HL-60/S4 treated with phorbol 12-myristate 13-acetate at 8.2 ng/mL for 4 days and 3 days (cell line): ENCODE measurements around the gene UQCRHL.
"Not testable (repeated sequence)": the region's sequence is repeated elsewhere in the genome, so short reads cannot be mapped to it uniquely, and the experiment has no call there.

ENCODE experiments used
- in situ Hi-C: fragments of 300-500 bp; cut with MboI; formaldehyde crosslinking; loops from 2 replicates; pipeline ENCODE4 v1.15.0; 2022; ENCODE audit warnings: low sequenced_read_pairs

The UQCRHL gene

GRCh38 chr1:15835741-15836510, 28.5 kb upstream of the UQCRHL start:
- in situ Hi-C loops, result no loop called here

- in situ Hi-C loops, result no loop called here
Observed at GRCh38 chr1:15835205-15835740, 27.8 kb upstream of the UQCRHL start.

GRCh38 chr1:15834406-15835204, 27.2 kb upstream of the UQCRHL start:
- in situ Hi-C loops, result no loop called here

GRCh38 chr1:15833842-15834405, 26.5 kb upstream of the UQCRHL start:
- in situ Hi-C loops, result no loop called here

GRCh38 chr1:15833069-15833679, 25.7 kb upstream of the UQCRHL start:
- in situ Hi-C loops, result no loop called here

GRCh38 chr1:15830258-15830657, 22.8 kb upstream of the UQCRHL start:
- in situ Hi-C loops, result no loop called here

- in situ Hi-C loops, result not testable (repeated sequence)
Observed at GRCh38 chr1:15828931-15829330, 21.5 kb upstream of the UQCRHL start.

- in situ Hi-C loops, result not testable (repeated sequence)
Observed at GRCh38 chr1:15827567-15827966, 20.1 kb upstream of the UQCRHL start.

- in situ Hi-C loops, result no loop called here
Observed at GRCh38 chr1:15826810-15827507, 19.5 kb upstream of the UQCRHL start.

- in situ Hi-C loops, result no loop called here
Observed at GRCh38 chr1:15825800-15826199, 18.4 kb upstream of the UQCRHL start.

GRCh38 chr1:15820478-15820877, 13.0 kb upstream of the UQCRHL start:
- in situ Hi-C loops, result loop anchor here (25.0 kb wide), 1 partner anchor 92 kb away; no protein-coding TSS in a partner anchor

- in situ Hi-C loops, result loop anchor here (25.0 kb wide), 1 partner anchor 96 kb away; no protein-coding TSS in a partner anchor
Observed at GRCh38 chr1:15816674-15817073, 9.2 kb upstream of the UQCRHL start.

- in situ Hi-C loops, result loop anchor here (25.0 kb wide), 1 partner anchor 102 kb away; no protein-coding TSS in a partner anchor
Observed at GRCh38 chr1:15810073-15810472, 2.6 kb upstream of the UQCRHL start.

GRCh38 chr1:15808955-15809354, 1.5 kb upstream of the UQCRHL start:
- in situ Hi-C loops, result loop anchor here (25.0 kb wide), 1 partner anchor 103 kb away; no protein-coding TSS in a partner anchor

GRCh38 chr1:15807121-15807520, 328 bp downstream of the UQCRHL start:
- in situ Hi-C loops, result loop anchor here (25.0 kb wide), 1 partner anchor 105 kb away; no protein-coding TSS in a partner anchor

GRCh38 chr1:15804060-15804459, 3.4 kb downstream of the UQCRHL start:
- in situ Hi-C loops, result loop anchor here (25.0 kb wide), 1 partner anchor 108 kb away; no protein-coding TSS in a partner anchor

- in situ Hi-C loops, result loop anchor here (25.0 kb wide), 1 partner anchor 109 kb away; no protein-coding TSS in a partner anchor
Observed at GRCh38 chr1:15803380-15803779, 4.1 kb downstream of the UQCRHL start.

GRCh38 chr1:15802234-15802965, 5.0 kb downstream of the UQCRHL start:
- in situ Hi-C loops, result loop anchor here (25.0 kb wide), 1 partner anchor 110 kb away; no protein-coding TSS in a partner anchor
